Karpas-422 (cell line): ENCODE results near the gene VIM. TPM values are rescaled to one million over a fixed set of nuclear protein-coding genes. Genes with fewer than 3 reads are reported as not detected.

ENCODE experiments used
- DNase-seq: peaks from one replicate; pipeline ENCODE4 v3.0.0-alpha.2; 2015
- H2AFZ ChIP-seq: fragments of 200-600 bp; sonication (generic); 2 replicates; pipeline ENCODE4 v1.6.1; 2014; ENCODE audit warnings: antibody characterized with exemption, low read length, mixed read lengths
- H3K27ac ChIP-seq: fragments of 200-600 bp; sonication (generic); 2 replicates; pipeline ENCODE4 v1.5.1; 2014; ENCODE audit warnings: mild to moderate bottlenecking, low read length, moderate library complexity
- H3K27me3 ChIP-seq: fragments of 200-600 bp; sonication (generic); 2 replicates; pipeline ENCODE4 v1.6.1; 2014; ENCODE audit warnings: low read length, mixed read lengths
- H3K36me3 ChIP-seq: fragments of 200-600 bp; sonication (generic); 2 replicates; pipeline ENCODE4 v1.6.1; 2014; ENCODE audit warnings: low read length, mixed read lengths; ENCODE audit not compliant: insufficient read depth
- H3K4me1 ChIP-seq: fragments of 200-600 bp; sonication (generic); 2 replicates; pipeline ENCODE4 v1.6.1; 2014; ENCODE audit warnings: mild to moderate bottlenecking, low read length, mixed read lengths
- H3K4me2 ChIP-seq: fragments of 200-600 bp; sonication (generic); 2 replicates; pipeline ENCODE4 v1.6.1; 2014; ENCODE audit warnings: low read length, low read depth, mild to moderate bottlenecking; ENCODE audit not compliant: poor library complexity, severe bottlenecking
- H3K4me3 ChIP-seq: fragments of 200-600 bp; sonication (generic); 2 replicates; pipeline ENCODE4 v1.5.1; 2014; ENCODE audit warnings: mild to moderate bottlenecking, antibody characterized with exemption, low read length, mixed read lengths
- H3K79me2 ChIP-seq: fragments of 200-600 bp; sonication (generic); 2 replicates; pipeline ENCODE4 v1.6.1; 2014; ENCODE audit warnings: mild to moderate bottlenecking, low read length, mixed read lengths
- H3K9ac ChIP-seq: fragments of 200-600 bp; sonication (generic); 2 replicates; pipeline ENCODE4 v1.6.0; 2014; ENCODE audit warnings: low read length
- H3K9me2 ChIP-seq: fragments of 200-600 bp; sonication (generic), shearing (Covaris generic); replicated peaks from 2 replicates; pipeline ENCODE4 v1.6.0; 2014; ENCODE audit warnings: mild to moderate bottlenecking, low read length, moderate library complexity; ENCODE audit not compliant: insufficient read depth
- H3K9me3 ChIP-seq: fragments of 300-700, 200-600 bp; sonication (generic); 2 replicates; pipeline ENCODE4 v1.6.1; 2014; ENCODE audit warnings: low read length, mixed read lengths
- H4K20me1 ChIP-seq: fragments of 200-600 bp; sonication (generic); 2 replicates; pipeline ENCODE4 v1.6.1; 2014; ENCODE audit warnings: mild to moderate bottlenecking, antibody characterized with exemption, low read length, low read depth; ENCODE audit not compliant: insufficient read depth
- total RNA-seq: library from RNA; depleted of rRNA; stranded (reverse); fragments of >200 nt; shearing (Covaris generic); gene quantifications from 2 replicates; pipeline ENCODE4 v1.2.3, GENCODE V29; 2014; ENCODE audit warnings: low replicate concordance; rRNA removed

The VIM gene
- total RNA-seq, 1 experiment from 2014 or later = 7.0 TPM

- DNase-seq = no peak
- Histone ChIP-seq H3K79me2 (no peaks in the 10 kb centered on the region), H3K4me3 (no peak overlapping the region)
Measured at GRCh38 chr10:17286562-17287550, 58.8 kb downstream of the VIM start.

More at GRCh38 chr10:17286562-17287550, 58.8 kb downstream of the VIM start:
- no peaks in the 10 kb centered on the region for H3K27me3 ChIP-seq
- no peak overlapping the region for H3K27ac ChIP-seq
- H3K9me2 ChIP-seq = no peaks in the 10 kb centered on the region
- H3K9me3 ChIP-seq = no peaks in the 10 kb centered on the region
- H3K36me3 ChIP-seq = no peaks in the 10 kb centered on the region
- no peak overlapping the region for H3K9ac ChIP-seq
- H3K4me1 ChIP-seq = no peaks in the 10 kb centered on the region
- H3K4me2 ChIP-seq = no peak overlapping the region
- no peaks in the 10 kb centered on the region for H4K20me1 ChIP-seq
- no peak overlapping the region for H2AFZ ChIP-seq

Other genes starting within 250 kb of the VIM start
- gene CUBN, start 98.4 kb upstream of the VIM start, total RNA-seq = 0.18 TPM in 1 of 2 replicates, not detected in the other
- 3.1 and 8.3 TPM in 2 replicates for gene TRDMT1, start 26.6 kb upstream of the VIM start, total RNA-seq
- not detected in 2 replicates for gene ST8SIA6, start 226.4 kb downstream of the VIM start, total RNA-seq